ENCODE measurements around the gene KIFC3. TPM values are rescaled to one million over a fixed set of nuclear protein-coding genes. Genes with fewer than 3 reads are reported as not detected.

KIFC3 gene
- total RNA-seq, 2 experiments from 2014 or later: 3.0 to 3.1 TPM

GRCh38 chr16:57774705-57775285 lies 27.5 kb downstream of the KIFC3 start:
- POLR2A ChIA-PET: no interaction called here
- CTCF ChIA-PET: interaction anchor here (1.3 kb wide), 1 partner anchor 25 kb away, joined by 3 read pairs; no protein-coding TSS in a partner anchor

- CTCF ChIA-PET: no interaction called here
- POLR2A ChIA-PET: no interaction called here
These were observed 28.5 kb downstream of the KIFC3 start for GRCh38 chr16:57773655-57774295.

DNA sequence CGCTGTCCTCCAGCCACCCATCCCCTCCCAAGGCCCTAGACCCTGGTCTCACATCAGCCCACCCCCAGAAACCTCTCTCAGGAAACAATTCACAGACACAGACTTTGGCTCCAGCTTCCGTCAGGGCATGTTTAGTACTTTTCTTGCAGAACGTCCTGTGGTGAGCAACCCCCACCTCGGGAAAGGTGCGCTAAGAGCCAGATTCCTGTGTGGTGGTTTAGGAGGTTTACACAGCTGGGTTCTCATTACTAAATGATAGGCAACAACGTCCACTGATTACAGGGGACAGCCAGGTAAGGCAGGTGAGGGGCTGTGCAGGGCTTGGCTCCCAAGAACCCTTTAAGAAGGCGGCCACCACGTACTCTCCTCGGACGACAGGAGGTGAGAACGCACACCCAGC lies 29.3 kb downstream of the KIFC3 start:
- POLR2A ChIA-PET: no interaction called here
- CTCF ChIA-PET: no interaction called here

DNA sequence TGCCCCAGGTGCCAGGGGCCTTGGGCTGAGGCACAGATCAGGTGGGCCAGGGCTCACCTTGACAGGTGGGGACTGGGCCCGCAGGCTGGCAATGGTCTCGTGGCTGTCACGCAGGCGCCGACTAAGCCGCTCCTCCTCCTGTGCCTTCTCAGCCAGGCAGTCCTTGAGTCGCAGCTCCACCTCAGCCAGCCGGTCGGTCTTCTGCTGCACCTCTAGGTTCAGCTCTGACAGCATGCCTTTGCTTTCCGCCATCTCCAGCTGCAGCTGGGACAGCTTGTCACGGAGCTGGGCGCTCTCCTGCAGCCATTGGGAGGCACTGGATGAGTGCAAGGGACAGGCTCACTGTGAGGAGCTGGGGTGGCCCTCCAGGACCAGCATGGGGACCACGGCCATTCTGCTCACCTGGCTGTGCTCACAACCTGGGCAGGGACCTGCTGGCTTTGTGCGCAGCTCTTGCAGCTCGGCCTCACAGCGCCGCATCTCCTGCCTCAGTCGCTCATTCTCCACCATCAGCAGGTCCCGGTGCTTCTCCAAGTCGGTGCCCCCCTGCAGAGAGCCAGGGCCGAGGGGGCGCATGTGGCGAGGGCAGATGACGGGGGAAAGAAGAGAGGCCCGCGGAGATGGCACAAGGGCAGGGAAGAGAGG lies 31.0 kb downstream of the KIFC3 start:
- POLR2A ChIA-PET: no interaction called here
- CTCF ChIA-PET: interaction anchor here (1.5 kb wide), 1 partner anchor 14 kb away, joined by 3 read pairs; no protein-coding TSS in a partner anchor

DNA sequence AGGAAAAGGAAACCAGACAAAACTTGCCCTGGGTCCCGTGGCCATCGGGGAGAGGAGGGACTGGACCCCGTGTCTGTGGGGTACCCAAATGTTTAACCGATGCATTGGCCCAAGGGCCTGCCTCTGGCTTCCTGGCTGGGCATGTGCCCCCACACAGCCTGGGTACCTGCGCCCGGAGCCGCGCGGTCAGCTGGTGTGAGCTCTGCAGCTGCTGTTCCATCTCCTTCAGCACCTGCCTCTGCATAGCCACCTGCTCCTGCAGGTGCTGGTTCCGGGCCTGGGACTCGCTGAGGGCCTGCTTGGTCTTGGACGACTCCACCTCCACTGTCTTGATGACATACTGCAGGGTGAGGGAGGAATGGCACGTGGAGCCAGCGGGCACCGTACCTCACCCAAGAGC lies 31.9 kb downstream of the KIFC3 start:
- ChIA-PET CTCF (no interaction called here), POLR2A (no interaction called here)

DNA sequence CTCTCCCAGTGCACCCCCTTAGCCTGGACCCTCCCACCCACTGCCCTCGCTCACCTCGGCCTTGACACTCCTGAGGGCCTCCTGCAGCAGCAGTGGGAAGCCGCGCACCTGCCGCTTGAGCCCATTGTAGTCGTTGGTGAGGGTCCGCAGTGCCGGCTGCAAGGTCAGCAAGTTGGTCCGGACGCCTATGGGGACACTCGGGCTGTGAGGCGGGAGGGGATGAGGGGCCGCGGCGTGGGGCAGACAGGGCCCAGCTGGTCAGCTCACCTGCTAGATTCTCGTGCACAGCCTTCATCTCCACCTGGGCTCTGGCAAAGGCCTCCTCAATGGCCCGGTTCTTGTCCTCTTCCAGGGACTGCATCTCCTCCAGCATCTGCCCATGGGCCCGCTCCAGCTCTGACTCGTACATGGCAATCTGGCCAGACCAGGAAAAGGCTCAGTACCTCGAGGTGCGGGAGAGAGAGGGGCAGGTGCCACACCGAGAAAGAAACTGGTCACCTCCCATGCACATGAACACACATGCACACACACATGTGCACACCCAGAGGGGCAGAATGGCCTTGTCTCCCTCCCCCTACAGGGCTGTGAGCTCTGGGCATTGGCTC lies 32.6 kb downstream of the KIFC3 start:
- ChIA-PET POLR2A (no interaction called here), CTCF (interaction anchor here (1.1 kb wide), 1 partner anchor 47 kb away, joined by 3 read pairs; no protein-coding TSS in a partner anchor)

GRCh38 chr16:57766714-57767348 lies 35.5 kb downstream of the KIFC3 start:
- POLR2A ChIA-PET: no interaction called here
- CTCF ChIA-PET: no interaction called here

DNA sequence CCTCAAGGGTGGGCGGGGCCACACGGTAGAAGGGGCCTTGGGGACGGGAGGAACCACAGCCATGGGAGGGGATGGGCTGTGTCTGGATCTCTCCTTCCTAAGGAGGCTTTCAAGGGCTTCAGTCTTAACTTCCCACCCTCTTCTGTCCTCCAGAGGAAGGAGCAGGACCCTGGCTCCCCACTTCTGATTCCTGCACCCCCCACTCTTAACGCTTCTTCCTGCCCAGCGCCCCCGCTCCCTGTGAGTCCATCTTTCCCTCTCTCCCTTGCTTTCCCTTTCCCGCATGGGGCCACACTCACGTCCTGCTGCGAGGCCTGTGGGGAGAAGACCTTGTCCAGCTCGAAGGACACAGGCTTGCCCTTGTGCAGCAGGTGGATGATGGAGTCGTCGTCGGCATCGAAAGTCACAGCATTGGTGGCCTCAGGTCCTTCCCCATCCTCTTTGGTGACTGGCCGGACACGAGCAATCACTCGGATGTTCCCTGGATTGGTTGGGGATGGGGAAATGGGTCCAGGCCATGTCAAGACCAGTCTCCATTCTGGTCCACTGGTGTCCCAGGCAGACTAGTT lies 37.0 kb downstream of the KIFC3 start:
- CTCF ChIA-PET: no interaction called here
- POLR2A ChIA-PET: interaction anchor here (0.6 kb wide), 1 partner anchor 45 kb away, joined by 3 read pairs; no protein-coding TSS in a partner anchor

DNA sequence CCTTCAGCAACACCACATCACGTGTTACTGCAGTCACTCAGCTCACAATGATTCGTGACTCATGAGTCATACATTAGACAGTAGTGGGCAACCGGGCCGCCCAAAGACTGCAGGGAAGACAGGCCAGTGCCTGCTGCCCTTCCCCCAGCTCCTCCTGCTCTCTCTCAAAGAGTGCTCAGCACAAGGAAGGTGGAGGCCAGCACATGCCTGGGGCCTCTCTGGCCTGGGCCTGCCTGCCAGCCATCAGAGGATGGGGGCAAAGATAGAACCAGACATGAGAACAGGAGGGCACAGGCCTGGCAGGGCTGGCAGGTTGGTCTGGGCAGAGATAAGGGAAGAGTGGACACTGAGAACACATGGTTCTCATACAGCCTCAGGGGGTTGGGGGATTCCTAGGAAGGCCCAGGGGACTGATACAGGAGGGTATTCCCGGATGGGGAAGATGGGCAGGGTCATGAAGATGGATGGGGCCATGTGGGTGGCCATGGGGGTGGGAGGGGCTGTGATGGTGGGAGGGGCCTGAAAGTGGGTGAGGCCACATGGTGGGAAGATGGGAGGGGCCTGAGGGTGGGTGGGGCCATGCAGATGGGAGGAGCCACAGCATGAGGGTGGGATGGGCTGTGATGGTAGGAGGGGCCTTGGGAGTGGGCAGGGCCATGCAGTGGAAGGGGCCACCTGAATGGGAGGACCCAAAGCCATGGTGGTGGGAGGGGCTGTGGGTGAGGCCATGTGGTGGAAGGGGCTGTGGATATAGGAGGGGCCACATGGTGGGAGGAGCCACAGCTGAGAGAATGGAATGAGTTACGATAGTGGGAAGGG lies 37.7 kb downstream of the KIFC3 start:
- CTCF ChIA-PET: no interaction called here
- POLR2A ChIA-PET: interaction anchor here (0.6 kb wide), 1 partner anchor 46 kb away, joined by 3 read pairs; no protein-coding TSS in a partner anchor

- ChIA-PET CTCF (no interaction called here), POLR2A (no interaction called here)
These were observed 38.3 kb downstream of the KIFC3 start for GRCh38 chr16:57764006-57764340.

DNA sequence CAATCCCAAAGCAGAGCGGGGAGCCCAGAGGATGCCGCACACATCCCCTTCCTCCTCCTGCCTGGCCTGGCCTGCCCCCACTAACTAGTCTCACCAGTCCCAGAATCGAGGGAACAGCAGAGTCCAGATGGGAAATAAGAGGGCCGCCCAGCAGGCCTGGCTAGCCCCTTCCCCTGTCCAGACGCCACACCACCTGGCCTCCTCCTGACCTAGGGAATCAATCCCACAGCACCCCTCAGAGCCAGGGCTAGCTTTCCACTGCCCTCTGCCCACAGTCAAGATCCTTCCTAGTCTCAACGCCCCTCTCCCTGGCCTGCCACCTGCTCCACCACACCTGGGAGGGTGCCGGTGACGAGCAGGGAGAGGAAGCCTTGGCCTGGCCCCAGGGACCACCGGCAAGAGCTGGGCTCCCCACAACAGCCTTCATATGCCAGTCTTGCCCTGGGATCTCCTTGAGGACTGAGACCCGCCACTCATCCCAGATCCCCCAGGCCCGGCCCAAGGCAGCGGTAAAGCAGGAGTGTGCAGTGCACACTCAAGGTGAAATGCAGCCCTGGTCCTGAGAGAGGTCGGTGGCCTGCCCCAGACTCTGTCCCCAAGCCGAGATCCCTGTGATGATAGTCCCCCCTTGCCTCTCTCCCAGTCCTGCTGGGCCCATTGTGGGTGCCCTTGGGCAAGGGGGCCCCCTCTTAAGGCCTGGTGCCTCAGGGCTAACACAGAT lies 38.8 kb downstream of the KIFC3 start:
- CTCF ChIA-PET: no interaction called here

DNA sequence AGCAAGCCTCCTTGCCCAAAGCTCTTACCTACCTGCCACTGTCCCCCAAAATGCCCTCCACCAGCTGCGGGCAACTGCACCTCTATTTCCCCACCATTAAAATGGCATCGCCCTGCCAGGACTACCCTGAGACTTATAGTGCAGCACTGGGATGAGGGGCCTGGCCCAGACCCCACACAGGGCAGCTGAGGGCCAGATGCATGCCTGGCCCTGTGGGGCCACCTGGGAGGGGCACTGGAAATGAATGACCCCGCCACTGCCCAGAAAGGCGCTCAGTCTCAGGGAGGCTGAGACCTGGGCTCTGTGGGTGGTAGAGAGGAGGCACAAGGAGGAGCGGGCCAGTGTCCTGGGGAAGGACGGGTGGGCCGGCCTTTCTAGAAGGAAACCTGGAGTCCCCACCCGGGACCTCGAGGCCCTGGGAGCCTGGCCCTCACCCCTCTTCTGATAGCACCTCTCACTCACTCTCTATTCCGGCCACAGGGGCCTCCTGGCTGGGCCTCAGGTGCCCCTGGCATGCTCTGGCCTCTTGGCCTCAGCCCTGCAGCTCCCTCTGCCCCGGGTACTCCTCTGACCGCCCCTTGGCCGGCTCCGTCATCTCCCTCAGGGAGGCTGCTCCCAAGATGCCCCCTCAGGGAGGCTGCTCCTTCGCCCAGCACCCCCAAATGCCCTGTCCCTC lies 39.8 kb downstream of the KIFC3 start:
- ChIA-PET CTCF (no interaction called here), POLR2A (no interaction called here)

More for the DNA sequence above, 38.8 kb downstream of the KIFC3 start:
- POLR2A ChIA-PET: no interaction called here

DNA sequence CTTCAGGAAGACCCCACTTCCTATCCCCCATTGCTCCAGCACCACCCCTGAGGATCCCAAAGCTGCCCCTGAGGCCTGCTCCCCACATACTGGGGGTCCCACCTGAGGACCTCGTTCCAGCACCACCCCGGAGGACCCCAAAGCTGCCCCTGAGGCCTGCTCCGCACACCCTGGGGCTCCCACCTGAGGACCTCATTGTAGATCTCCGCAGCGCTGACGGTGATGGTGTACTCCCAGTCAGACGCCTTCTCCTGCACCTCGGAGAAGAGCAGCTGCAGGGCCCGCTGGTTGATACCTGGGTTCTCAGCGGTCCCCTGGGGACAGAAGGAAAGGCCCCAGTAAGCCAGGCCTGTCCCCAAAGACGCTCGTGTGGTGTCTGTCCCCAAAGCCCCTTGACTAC lies 40.3 kb downstream of the KIFC3 start:
- ChIA-PET POLR2A (no interaction called here), CTCF (interaction anchor here (0.7 kb wide), 1 partner anchor 111 kb away, joined by 4 read pairs; no protein-coding TSS in a partner anchor)

DNA sequence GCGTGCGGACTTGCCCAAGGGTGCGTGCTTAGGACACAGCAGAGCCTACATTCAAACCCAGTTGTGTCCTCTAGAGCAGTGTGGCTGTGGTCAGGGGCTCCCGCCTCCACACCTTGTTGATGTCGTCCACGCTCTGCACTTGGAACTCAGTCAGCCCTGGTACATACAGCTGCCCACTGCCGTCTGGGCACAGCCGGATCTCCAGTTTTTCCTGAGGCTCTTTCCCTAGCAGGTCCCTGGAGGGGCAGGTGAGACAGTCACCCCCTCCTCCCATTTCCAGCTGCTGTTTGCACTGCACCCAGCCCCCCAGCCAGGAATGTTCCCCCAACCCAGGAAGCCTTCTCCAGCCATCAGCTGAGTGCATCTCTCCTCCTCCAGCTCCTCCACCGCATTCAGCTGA lies 41.0 kb downstream of the KIFC3 start:
- ChIA-PET POLR2A (no interaction called here), CTCF (interaction anchor here (0.7 kb wide), 1 partner anchor 112 kb away, joined by 4 read pairs; no protein-coding TSS in a partner anchor)

DNA sequence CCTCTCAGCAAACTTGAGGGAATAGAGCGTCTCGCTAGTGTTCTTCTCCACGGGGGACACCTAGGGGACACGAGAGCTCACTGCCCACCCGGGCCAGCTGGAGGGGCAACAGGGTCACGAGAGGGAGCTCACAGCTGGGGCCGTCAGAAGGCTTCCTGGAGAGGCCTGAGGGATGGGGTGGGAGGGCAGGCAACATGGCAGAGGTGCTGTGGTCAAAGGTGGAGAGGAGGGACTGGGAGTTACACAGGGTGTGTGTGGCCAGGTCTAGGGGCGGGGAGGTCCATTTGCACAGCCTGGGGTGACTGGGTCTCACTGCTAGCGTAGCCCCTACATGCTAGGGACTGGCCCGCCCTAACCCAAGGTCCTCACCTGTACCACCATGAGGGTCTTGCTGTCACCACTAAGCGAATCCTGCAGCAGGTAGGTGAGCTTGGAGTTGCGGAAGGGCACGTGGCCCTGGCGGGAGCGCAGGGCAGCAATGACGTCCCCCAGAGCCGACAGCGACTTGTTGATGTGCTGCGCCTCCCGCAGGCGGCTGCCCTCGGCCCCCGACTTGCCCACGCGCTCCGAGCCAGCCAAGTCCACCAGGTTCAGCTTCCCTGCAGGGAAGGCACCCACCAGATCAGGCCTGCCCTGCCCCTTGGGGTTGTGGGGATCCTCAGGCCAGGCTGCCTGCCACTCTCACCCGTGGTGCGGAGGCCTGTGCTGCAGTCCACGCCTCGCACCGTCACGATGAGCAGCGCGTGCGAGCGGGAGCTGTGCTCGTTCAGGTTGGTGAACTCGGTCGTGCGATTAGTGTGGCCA lies 41.7 kb downstream of the KIFC3 start:
- CTCF ChIA-PET: interaction anchor here (1.3 kb wide), 1 partner anchor 170 kb away, joined by 3 read pairs; no protein-coding TSS in a partner anchor
- POLR2A ChIA-PET: interaction anchor here (0.6 kb wide), 1 partner anchor 52 kb away, joined by 8 read pairs; no protein-coding TSS in a partner anchor

DNA sequence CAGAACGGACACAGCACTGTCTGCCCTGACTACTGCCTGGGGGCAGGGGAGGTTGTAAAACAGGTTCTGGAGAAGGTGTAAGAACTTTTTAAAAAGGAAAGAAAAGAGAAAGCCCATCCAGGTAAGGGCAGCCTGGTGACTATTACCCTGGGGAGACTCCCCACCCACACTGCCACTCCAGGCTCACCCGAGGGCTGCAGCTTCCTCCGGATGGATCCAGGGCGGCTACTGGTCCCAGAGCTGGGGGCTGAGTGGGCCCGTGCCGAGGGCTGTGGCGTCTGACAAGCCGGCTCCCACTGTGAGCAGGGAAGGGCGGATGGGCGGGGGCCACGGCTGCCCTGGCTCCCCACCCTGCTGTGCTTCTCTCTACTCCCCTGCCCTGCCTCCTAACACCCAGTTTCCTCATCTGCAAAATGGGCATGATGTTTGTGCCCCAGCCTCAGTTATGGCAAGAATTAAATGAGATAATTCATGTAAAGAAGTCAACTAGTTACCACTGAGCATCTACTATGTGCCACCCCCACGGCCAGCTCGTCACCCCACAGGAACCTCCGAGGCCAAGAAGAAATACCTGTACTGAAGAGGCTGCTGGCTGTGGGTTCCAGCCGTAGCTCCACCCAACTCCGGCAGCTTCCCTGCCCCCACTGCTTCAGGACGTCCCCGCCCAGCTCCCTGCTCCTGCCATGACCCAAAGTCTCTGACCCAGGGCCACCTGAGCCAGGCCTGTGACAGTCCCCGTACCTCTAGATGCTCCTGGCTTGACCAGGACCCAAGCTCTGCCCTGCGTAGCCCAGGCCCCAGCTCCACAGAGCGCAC lies 42.5 kb downstream of the KIFC3 start:
- ChIA-PET POLR2A (no interaction called here), CTCF (interaction anchor here (1.3 kb wide), 1 partner anchor 169 kb away, joined by 3 read pairs; no protein-coding TSS in a partner anchor)
